H54 (cell line): ENCODE measurements around the gene UCHL1.
"Not testable (repeated sequence)": the region's sequence is repeated elsewhere in the genome, so short reads cannot be mapped to it uniquely, and the experiment has no call there.

Source experiments
- DNase-seq: peaks from one replicate; pipeline ENCODE4 v3.0.0; 2011; ENCODE audit warnings: low spot score, mixed read lengths; ENCODE audit not compliant: insufficient read length
- FAIRE-seq: peaks from 3 replicates; lab custom pipeline; 2011; peaks lifted over from hg19 to GRCh38; lab: Jason Lieb, UNC
- POLR2A ChIP-seq: IDR thresholded peaks from 2 replicates; pipeline ENCODE4 v1.6.1; 2011; ENCODE audit warnings: low read depth, mild to moderate bottlenecking, low read length

UCHL1 gene

GRCh38 chr4:41288254-41288653 lies 31.5 kb downstream of the UCHL1 start:
- DNase-seq, result no peak
- no peak for TF ChIP-seq POLR2A
- FAIRE-seq, result no peak

GRCh38 chr4:41290479-41290878 lies 33.8 kb downstream of the UCHL1 start:
- TF ChIP-seq POLR2A, result no peak
- FAIRE-seq (no peak), DNase-seq (no peak)

- DNase-seq (no peak), FAIRE-seq (no peak)
- no peak for TF ChIP-seq POLR2A
Observed at GRCh38 chr4:41294445-41295062, 37.8 kb downstream of the UCHL1 start.

- DNase-seq, result no peak
Observed at GRCh38 chr4:41296995-41297394, 40.3 kb downstream of the UCHL1 start.

GRCh38 chr4:41297832-41298231 lies 41.1 kb downstream of the UCHL1 start:
- DNase-seq, result no peak
- FAIRE-seq, result no peak
- TF ChIP-seq POLR2A, result no peak

More at GRCh38 chr4:41296995-41297394, 40.3 kb downstream of the UCHL1 start:
- no peak for TF ChIP-seq POLR2A
- no peak for FAIRE-seq

- TF ChIP-seq POLR2A, result no peak
- DNase-seq, result no peak
Observed at GRCh38 chr4:41299486-41299885, 42.8 kb downstream of the UCHL1 start.

GRCh38 chr4:41301137-41301536 lies 44.4 kb downstream of the UCHL1 start:
- DNase-seq, result no peak
- no peak for FAIRE-seq
- no peak for TF ChIP-seq POLR2A

More at GRCh38 chr4:41299486-41299885, 42.8 kb downstream of the UCHL1 start:
- FAIRE-seq, result no peak

- DNase-seq (no peak), FAIRE-seq (no peak)
- no peak for TF ChIP-seq POLR2A
Observed at GRCh38 chr4:41303372-41304118, 46.8 kb downstream of the UCHL1 start.

GRCh38 chr4:41304221-41304620 lies 47.5 kb downstream of the UCHL1 start:
- FAIRE-seq (no peak), DNase-seq (no peak)
- no peak for TF ChIP-seq POLR2A

- TF ChIP-seq POLR2A, result no peak
- no peak for FAIRE-seq
- DNase-seq, result no peak
Observed at GRCh38 chr4:41305476-41305875, 48.7 kb downstream of the UCHL1 start.

GRCh38 chr4:41307638-41308037 lies 50.9 kb downstream of the UCHL1 start:
- no peak for DNase-seq
- FAIRE-seq, result no peak
- no peak for TF ChIP-seq POLR2A

GRCh38 chr4:41308398-41308797 lies 51.7 kb downstream of the UCHL1 start:
- no peak for FAIRE-seq
- no peak for TF ChIP-seq POLR2A
- no peak for DNase-seq

- not testable (repeated sequence) for DNase-seq, FAIRE-seq
Observed at GRCh38 chr4:41315426-41315825, 58.7 kb downstream of the UCHL1 start.

- no peak for FAIRE-seq
- TF ChIP-seq POLR2A, result no peak
- no peak for DNase-seq
Observed at GRCh38 chr4:41315862-41316261, 59.1 kb downstream of the UCHL1 start.
